Measurements from ENCODE around the gene EFNA5.
A peak's percentile ranks its signal among the peaks of the same experiment; 100 is the strongest.

Gene EFNA5

DNA sequence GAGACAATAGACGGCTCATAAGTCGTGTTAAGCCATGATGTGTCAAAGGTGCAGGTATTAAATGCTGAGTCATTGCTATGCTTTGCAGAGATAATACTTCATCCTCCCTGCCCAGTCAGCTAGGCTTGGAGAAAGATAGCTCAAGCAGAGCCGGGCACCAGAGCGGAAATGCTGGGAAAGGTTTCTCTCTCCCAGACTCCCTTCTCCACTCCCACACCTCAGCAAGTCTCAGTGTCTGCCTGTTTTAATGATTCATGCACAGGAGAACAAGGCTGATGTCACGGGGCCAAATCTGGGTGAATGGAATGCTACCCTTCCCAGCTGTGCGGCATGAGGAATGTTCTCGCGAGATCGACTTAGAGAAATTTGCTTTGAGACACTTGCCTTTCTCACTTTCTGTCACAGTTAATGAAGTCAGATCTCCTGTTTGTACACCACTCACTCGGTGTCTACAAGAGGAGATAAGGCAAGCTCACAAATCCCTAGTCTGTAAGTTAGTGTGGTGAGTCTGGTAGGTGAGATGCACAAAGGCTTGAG lies 204.4 kb downstream of the EFNA5 start (continued):
- TF ChIP-seq, protein P1, sequence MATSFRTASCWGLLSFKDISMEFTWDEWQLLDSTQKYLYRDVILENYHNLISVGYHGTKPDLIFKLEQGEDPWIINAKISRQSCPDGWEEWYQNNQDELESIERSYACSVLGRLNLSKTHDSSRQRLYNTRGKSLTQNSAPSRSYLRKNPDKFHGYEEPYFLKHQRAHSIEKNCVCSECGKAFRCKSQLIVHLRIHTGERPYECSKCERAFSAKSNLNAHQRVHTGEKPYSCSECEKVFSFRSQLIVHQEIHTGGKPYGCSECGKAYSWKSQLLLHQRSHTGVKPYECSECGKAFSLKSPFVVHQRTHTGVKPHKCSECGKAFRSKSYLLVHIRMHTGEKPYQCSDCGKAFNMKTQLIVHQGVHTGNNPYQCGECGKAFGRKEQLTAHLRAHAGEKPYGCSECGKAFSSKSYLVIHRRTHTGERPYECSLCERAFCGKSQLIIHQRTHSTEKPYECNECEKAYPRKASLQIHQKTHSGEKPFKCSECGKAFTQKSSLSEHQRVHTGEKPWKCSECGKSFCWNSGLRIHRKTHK (tag by site-specific recombination; IDR thresholded peaks at IDR 0.05): no peak
- TF ChIP-seq TRIM28 (IDR thresholded peaks at IDR 0.05; ENCODE audit: borderline replicate concordance, low read length): no peak
- TF ChIP-seq ZBTB1 (tag by site-specific recombination; IDR thresholded peaks at IDR 0.05): no peak
- no peak for TF ChIP-seq ZNF146 (tag by site-specific recombination; IDR thresholded peaks at IDR 0.05)
- TF ChIP-seq, protein P2, sequence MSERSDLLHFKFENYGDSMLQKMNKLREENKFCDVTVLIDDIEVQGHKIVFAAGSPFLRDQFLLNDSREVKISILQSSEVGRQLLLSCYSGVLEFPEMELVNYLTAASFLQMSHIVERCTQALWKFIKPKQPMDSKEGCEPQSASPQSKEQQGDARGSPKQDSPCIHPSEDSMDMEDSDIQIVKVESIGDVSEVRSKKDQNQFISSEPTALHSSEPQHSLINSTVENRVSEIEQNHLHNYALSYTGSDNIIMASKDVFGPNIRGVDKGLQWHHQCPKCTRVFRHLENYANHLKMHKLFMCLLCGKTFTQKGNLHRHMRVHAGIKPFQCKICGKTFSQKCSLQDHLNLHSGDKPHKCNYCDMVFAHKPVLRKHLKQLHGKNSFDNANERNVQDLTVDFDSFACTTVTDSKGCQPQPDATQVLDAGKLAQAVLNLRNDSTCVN (tag by site-specific recombination; optimal IDR thresholded peaks at IDR 0.05): no peak
- no peak for TF ChIP-seq ZNF121 (tag by site-specific recombination; IDR thresholded peaks at IDR 0.05)
- TF ChIP-seq SALL2 (tag by site-specific recombination; IDR thresholded peaks at IDR 0.05; ENCODE audit: borderline replicate concordance): no peak
- peak; percentile 27; the same call in 1 of the 2 replicates for TF ChIP-seq WT1 (tag by site-specific recombination; IDR thresholded peaks at IDR 0.05)
- TF ChIP-seq, protein P3, sequence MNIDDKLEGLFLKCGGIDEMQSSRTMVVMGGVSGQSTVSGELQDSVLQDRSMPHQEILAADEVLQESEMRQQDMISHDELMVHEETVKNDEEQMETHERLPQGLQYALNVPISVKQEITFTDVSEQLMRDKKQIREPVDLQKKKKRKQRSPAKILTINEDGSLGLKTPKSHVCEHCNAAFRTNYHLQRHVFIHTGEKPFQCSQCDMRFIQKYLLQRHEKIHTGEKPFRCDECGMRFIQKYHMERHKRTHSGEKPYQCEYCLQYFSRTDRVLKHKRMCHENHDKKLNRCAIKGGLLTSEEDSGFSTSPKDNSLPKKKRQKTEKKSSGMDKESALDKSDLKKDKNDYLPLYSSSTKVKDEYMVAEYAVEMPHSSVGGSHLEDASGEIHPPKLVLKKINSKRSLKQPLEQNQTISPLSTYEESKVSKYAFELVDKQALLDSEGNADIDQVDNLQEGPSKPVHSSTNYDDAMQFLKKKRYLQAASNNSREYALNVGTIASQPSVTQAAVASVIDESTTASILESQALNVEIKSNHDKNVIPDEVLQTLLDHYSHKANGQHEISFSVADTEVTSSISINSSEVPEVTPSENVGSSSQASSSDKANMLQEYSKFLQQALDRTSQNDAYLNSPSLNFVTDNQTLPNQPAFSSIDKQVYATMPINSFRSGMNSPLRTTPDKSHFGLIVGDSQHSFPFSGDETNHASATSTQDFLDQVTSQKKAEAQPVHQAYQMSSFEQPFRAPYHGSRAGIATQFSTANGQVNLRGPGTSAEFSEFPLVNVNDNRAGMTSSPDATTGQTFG (tag by site-specific recombination; IDR thresholded peaks at IDR 0.05; ENCODE audit: borderline replicate concordance): no peak
- peak; percentile 55; the same call in 1 of the 2 replicates for TF ChIP-seq ZNF394 (tag by site-specific recombination; IDR thresholded peaks at IDR 0.05; ENCODE audit: borderline replicate concordance)
- no peak for TF ChIP-seq ZNF521 (tag by site-specific recombination; IDR thresholded peaks at IDR 0.05)
- no peak for TF ChIP-seq YY1 (tag by site-specific recombination; IDR thresholded peaks at IDR 0.05)
- TF ChIP-seq, protein P4, sequence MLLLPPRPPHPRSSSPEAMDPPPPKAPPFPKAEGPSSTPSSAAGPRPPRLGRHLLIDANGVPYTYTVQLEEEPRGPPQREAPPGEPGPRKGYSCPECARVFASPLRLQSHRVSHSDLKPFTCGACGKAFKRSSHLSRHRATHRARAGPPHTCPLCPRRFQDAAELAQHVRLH (tag by site-specific recombination; IDR thresholded peaks at IDR 0.05): peak; percentile 75; the same call in 1 of the 2 replicates
- TF ChIP-seq GLIS1 (tag by site-specific recombination; IDR thresholded peaks at IDR 0.05): no peak
- TF ChIP-seq, protein P5, sequence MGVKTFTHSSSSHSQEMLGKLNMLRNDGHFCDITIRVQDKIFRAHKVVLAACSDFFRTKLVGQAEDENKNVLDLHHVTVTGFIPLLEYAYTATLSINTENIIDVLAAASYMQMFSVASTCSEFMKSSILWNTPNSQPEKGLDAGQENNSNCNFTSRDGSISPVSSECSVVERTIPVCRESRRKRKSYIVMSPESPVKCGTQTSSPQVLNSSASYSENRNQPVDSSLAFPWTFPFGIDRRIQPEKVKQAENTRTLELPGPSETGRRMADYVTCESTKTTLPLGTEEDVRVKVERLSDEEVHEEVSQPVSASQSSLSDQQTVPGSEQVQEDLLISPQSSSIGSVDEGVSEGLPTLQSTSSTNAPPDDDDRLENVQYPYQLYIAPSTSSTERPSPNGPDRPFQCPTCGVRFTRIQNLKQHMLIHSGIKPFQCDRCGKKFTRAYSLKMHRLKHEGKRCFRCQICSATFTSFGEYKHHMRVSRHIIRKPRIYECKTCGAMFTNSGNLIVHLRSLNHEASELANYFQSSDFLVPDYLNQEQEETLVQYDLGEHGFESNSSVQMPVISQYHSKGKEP (tag by site-specific recombination; IDR thresholded peaks at IDR 0.05): no peak
- TF ChIP-seq, protein P6, sequence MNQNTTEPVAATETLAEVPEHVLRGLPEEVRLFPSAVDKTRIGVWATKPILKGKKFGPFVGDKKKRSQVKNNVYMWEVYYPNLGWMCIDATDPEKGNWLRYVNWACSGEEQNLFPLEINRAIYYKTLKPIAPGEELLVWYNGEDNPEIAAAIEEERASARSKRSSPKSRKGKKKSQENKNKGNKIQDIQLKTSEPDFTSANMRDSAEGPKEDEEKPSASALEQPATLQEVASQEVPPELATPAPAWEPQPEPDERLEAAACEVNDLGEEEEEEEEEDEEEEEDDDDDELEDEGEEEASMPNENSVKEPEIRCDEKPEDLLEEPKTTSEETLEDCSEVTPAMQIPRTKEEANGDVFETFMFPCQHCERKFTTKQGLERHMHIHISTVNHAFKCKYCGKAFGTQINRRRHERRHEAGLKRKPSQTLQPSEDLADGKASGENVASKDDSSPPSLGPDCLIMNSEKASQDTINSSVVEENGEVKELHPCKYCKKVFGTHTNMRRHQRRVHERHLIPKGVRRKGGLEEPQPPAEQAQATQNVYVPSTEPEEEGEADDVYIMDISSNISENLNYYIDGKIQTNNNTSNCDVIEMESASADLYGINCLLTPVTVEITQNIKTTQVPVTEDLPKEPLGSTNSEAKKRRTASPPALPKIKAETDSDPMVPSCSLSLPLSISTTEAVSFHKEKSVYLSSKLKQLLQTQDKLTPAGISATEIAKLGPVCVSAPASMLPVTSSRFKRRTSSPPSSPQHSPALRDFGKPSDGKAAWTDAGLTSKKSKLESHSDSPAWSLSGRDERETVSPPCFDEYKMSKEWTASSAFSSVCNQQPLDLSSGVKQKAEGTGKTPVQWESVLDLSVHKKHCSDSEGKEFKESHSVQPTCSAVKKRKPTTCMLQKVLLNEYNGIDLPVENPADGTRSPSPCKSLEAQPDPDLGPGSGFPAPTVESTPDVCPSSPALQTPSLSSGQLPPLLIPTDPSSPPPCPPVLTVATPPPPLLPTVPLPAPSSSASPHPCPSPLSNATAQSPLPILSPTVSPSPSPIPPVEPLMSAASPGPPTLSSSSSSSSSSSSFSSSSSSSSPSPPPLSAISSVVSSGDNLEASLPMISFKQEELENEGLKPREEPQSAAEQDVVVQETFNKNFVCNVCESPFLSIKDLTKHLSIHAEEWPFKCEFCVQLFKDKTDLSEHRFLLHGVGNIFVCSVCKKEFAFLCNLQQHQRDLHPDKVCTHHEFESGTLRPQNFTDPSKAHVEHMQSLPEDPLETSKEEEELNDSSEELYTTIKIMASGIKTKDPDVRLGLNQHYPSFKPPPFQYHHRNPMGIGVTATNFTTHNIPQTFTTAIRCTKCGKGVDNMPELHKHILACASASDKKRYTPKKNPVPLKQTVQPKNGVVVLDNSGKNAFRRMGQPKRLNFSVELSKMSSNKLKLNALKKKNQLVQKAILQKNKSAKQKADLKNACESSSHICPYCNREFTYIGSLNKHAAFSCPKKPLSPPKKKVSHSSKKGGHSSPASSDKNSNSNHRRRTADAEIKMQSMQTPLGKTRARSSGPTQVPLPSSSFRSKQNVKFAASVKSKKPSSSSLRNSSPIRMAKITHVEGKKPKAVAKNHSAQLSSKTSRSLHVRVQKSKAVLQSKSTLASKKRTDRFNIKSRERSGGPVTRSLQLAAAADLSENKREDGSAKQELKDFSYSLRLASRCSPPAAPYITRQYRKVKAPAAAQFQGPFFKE (tag by site-specific recombination; IDR thresholded peaks at IDR 0.05; ENCODE audit: borderline replicate concordance): no peak
- TF ChIP-seq ZBTB17 (tag by site-specific recombination; IDR thresholded peaks at IDR 0.05): peak; percentile 62
- TF ChIP-seq ZNF660 (tag by site-specific recombination; IDR thresholded peaks at IDR 0.05): peak; percentile 56; the same call in 1 of the 2 replicates

Data from HEK293 (cell line).